ENCODE data around the gene SCN5A.

SCN5A gene

GRCh38 chr3:38637906-38638305 is 11.6 kb downstream of the SCN5A start:
- no peak for DNase-seq (ENCODE audit: low read depth)
- no peak overlapping the region for H3K4me3 ChIP-seq (ENCODE audit: low read depth, low read length)
- TF ChIP-seq, protein P1, sequence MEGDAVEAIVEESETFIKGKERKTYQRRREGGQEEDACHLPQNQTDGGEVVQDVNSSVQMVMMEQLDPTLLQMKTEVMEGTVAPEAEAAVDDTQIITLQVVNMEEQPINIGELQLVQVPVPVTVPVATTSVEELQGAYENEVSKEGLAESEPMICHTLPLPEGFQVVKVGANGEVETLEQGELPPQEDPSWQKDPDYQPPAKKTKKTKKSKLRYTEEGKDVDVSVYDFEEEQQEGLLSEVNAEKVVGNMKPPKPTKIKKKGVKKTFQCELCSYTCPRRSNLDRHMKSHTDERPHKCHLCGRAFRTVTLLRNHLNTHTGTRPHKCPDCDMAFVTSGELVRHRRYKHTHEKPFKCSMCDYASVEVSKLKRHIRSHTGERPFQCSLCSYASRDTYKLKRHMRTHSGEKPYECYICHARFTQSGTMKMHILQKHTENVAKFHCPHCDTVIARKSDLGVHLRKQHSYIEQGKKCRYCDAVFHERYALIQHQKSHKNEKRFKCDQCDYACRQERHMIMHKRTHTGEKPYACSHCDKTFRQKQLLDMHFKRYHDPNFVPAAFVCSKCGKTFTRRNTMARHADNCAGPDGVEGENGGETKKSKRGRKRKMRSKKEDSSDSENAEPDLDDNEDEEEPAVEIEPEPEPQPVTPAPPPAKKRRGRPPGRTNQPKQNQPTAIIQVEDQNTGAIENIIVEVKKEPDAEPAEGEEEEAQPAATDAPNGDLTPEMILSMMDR (IDR thresholded peaks at IDR 0.05; ENCODE audit: low read depth, low read length, missing control alignments), result no peak

DNA sequence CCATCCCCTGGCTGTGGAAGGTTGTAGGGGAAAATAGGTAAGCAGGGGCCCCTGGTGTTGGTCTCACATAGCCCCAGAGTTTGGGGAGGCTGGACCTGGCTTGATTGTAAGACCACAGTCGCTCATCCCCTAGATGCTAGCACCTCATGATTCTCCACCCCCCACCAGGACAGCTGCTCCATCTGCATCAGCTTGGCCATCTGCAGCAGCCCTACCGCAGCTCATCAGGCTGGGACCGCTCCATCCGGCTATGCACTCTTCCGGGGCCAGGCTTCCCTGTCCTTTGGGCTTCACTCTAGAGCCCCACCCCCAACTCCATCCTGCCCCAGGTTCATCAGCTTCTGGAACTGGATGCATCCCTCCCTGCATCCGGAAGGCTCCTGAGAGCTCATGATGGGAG is 12.6 kb downstream of the SCN5A start:
- TF ChIP-seq, protein P1 (IDR thresholded peaks at IDR 0.05; ENCODE audit: low read depth, low read length, missing control alignments), result no peak
- DNase-seq (ENCODE audit: low read depth), result no peak
- no peak overlapping the region for H3K4me3 ChIP-seq (ENCODE audit: low read depth, low read length)

- no peak for DNase-seq (ENCODE audit: low read depth)
- no peak overlapping the region for H3K4me3 ChIP-seq (ENCODE audit: low read depth, low read length)
- TF ChIP-seq, protein P1 (IDR thresholded peaks at IDR 0.05; ENCODE audit: low read depth, low read length, missing control alignments), result no peak
Measured at GRCh38 chr3:38636464-38636863, 13.0 kb downstream of the SCN5A start.

DNA sequence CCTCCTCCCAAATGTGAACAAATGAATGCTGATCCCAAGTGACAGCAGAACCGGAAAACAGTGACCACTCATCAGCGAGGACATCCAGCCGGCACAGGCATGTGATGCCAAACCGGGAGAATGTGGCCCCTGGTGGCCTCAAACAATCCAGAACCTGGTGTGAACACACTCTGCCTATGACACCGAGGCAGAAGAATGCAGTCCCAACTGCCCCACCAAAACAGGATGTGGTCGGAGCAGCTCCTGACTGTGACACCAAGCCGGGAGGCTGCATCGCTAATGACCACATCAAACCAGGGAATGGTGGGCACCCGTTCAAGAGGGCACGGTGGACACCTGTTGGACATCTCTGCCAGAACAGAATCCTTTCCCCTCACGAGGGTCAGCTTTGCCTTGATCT is 15.4 kb downstream of the SCN5A start:
- TF ChIP-seq, protein P1 (IDR thresholded peaks at IDR 0.05; ENCODE audit: low read depth, low read length, missing control alignments), result no peak
- no peak for DNase-seq (ENCODE audit: low read depth)
- H3K4me3 ChIP-seq (ENCODE audit: low read depth, low read length), result no peak overlapping the region

GRCh38 chr3:38632989-38633388 is 16.5 kb downstream of the SCN5A start:
- H3K4me3 ChIP-seq (ENCODE audit: low read depth, low read length), result no peak overlapping the region
- TF ChIP-seq, protein P1 (IDR thresholded peaks at IDR 0.05; ENCODE audit: low read depth, low read length, missing control alignments), result no peak

DNA sequence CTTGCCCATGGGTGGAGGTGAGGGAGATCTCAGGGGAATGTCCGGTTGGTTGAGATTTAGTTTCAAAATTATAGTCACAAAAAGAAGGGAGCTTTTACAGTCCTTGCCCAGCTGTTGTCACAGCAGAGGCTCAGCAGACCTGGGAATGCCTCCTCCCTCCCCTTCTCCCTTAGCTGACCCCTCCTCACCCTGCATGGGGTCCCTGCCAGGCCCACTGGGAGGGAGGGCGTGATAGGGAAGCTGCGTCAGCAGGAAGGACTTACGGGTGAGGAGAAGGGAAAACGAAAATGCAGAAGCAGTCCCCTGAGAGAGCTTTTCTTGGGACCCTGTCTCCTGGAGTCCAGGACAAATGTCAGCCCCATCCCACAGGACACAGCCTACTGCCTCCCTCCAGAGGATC is 18.9 kb downstream of the SCN5A start:
- DNase-seq (ENCODE audit: low read depth), result no peak
- TF ChIP-seq, protein P1 (IDR thresholded peaks at IDR 0.05; ENCODE audit: low read depth, low read length, missing control alignments), result no peak

More at GRCh38 chr3:38632989-38633388, 16.5 kb downstream of the SCN5A start:
- no peak for DNase-seq (ENCODE audit: low read depth)

DNA sequence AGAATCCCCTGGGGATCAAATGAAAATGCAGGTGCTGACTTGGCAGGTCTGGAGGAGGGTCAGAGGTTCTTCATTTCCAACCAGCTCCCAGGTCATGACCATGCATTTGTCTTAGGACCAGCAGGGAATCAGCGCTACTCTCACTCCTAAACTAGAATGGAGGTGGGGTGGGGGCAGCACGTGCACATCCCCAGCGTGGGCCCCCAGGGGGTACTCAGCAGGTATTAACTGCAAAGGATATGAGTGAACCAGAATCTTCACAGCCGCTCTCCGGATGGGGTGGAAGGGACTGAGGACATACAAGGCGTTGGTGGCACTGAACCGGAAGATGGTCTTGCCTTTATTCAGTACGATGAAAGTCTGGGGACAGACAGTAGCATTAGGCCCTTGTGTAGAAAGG is 19.4 kb downstream of the SCN5A start:
- DNase-seq (ENCODE audit: low read depth), result no peak
- no peak overlapping the region for H3K4me3 ChIP-seq (ENCODE audit: low read depth, low read length)
- TF ChIP-seq, protein P1 (IDR thresholded peaks at IDR 0.05; ENCODE audit: low read depth, low read length, missing control alignments), result no peak

More for the DNA sequence above, 18.9 kb downstream of the SCN5A start:
- no peak overlapping the region for H3K4me3 ChIP-seq (ENCODE audit: low read depth, low read length)
